Body of pancreas (tissue), 4 donors: ENCODE measurements around the gene LMX1A.

Experiments used
- CTCF ChIP-seq, 7 experiments: fragments of 450-650 bp in 4 of 7; fragments of 200-600 bp in 3 of 7; sonication (generic) in 3 of 7; IDR thresholded peaks; one replicate each; pipeline ENCODE4 v1.5.1; 2016 to 2019; ENCODE audit warnings: antibody characterized with exemption in 7 of 7
- POLR2A ChIP-seq, 3 donors: fragments of 450-650 bp; IDR thresholded peaks; one replicate each; pipeline ENCODE4 v1.6.1; 2016; ENCODE audit warnings: antibody characterized with exemption in 3 of 3, mild to moderate bottlenecking in 2 of 3

GRCh38 chr1:165179306-165179705, 177.2 kb downstream of the LMX1A start:
- TF ChIP-seq CTCF (IDR thresholded peaks at IDR 0.05) (no peak), POLR2A (IDR thresholded peaks at IDR 0.05) (no peak)
